ENCODE measurements around the gene RELB. TPM values are rescaled to one million over a fixed set of nuclear protein-coding genes. Genes with fewer than 3 reads are reported as not detected.

The RELB gene
- total RNA-seq, 2 experiments from 2014 or later: 91.6 to 92.5 TPM

- Histone ChIP-seq H3K9me3 (ENCODE audit: control insufficient read depth in 1 of 2, insufficient read depth in 1 of 2, low read length in 2 of 2) (no peaks in the 10 kb centered on the region), H3K36me3 (ENCODE audit: insufficient read depth, low read length) (peaks cover 75% of the 10 kb centered on the region), H3K4me3 (ENCODE audit: low read length) (no peak overlapping the region), H3K27ac (ENCODE audit: low read depth in 1 of 2, low read length in 2 of 2) (no peak overlapping the region), H3K4me1 (ENCODE audit: insufficient read depth, low read length) (no peaks in the 10 kb centered on the region), H3K27me3 (ENCODE audit: control insufficient read depth in 1 of 2, insufficient read depth in 2 of 2, low read length in 2 of 2) (no peaks in the 10 kb centered on the region)
- Mint-ChIP-seq H3K4me3 (no peak overlapping the region), H3K36me3 (ENCODE audit: low read depth) (peaks cover 61% of the 10 kb centered on the region), H3K27ac (no peak overlapping the region), H3K4me1 (ENCODE audit: low read depth) (no peaks in the 10 kb centered on the region), H3K9me3 (no peaks in the 10 kb centered on the region), H3K27me3 (no peaks in the 10 kb centered on the region)
- intact Hi-C loops (cut with DNase I, micrococcal nuclease): no loop called here
- ATAC-seq (ENCODE audit: poor library complexity) (no peak), DNase-seq (no peak)
- ChIA-PET POLR2A (no interaction called here), CTCF (interaction anchor here (1.7 kb wide), 1 partner anchor 510 kb away, joined by 3 read pairs; no protein-coding TSS in a partner anchor)
- TF ChIP-seq, protein P1, sequence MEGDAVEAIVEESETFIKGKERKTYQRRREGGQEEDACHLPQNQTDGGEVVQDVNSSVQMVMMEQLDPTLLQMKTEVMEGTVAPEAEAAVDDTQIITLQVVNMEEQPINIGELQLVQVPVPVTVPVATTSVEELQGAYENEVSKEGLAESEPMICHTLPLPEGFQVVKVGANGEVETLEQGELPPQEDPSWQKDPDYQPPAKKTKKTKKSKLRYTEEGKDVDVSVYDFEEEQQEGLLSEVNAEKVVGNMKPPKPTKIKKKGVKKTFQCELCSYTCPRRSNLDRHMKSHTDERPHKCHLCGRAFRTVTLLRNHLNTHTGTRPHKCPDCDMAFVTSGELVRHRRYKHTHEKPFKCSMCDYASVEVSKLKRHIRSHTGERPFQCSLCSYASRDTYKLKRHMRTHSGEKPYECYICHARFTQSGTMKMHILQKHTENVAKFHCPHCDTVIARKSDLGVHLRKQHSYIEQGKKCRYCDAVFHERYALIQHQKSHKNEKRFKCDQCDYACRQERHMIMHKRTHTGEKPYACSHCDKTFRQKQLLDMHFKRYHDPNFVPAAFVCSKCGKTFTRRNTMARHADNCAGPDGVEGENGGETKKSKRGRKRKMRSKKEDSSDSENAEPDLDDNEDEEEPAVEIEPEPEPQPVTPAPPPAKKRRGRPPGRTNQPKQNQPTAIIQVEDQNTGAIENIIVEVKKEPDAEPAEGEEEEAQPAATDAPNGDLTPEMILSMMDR (IDR thresholded peaks at IDR 0.05): no peak
Observed at GRCh38 chr19:44975444-44975843, 25.8 kb upstream of the RELB start.

DNA sequence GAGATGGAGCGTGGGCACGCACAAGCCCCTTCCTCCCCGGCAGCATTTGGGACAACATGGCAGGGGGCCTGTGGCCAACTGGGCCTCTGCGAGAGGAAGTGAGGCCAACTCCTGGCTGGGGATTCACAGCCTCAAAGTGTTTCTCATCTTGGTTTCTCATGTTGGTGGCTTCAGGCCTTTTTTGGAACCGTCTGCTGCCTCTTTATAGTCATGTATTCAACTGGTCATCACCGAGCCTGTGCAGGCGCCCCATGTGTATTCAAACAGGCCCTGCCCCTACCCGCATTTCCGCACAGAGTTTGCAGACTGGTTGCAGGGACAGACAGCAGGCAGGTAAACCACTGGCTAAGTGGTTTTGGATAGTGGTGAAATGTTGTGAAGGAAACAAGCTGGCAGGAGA, 17.3 kb upstream of the RELB start:
- ChIA-PET POLR2A (no interaction called here), CTCF (no interaction called here)
- Mint-ChIP-seq H3K36me3 (ENCODE audit: low read depth) (peaks cover 74% of the 10 kb centered on the region), H3K4me1 (ENCODE audit: low read depth) (no peaks in the 10 kb centered on the region), H3K27ac (no peak overlapping the region), H3K27me3 (no peaks in the 10 kb centered on the region), H3K9me3 (no peaks in the 10 kb centered on the region), H3K4me3 (no peak overlapping the region)
- H3K36me3 ChIP-seq (ENCODE audit: insufficient read depth, low read length): peaks cover 69% of the 10 kb centered on the region
- intact Hi-C loops (cut with DNase I, micrococcal nuclease): no loop called here
- no peaks in the 10 kb centered on the region for H3K27me3 ChIP-seq (ENCODE audit: control insufficient read depth in 1 of 2, insufficient read depth in 2 of 2, low read length in 2 of 2)
- DNase-seq (no peak), ATAC-seq (ENCODE audit: poor library complexity) (no peak)
- no peak overlapping the region for H3K4me3 ChIP-seq (ENCODE audit: low read length)
- TF ChIP-seq, protein P1 (IDR thresholded peaks at IDR 0.05): no peak
- H3K4me1 ChIP-seq (ENCODE audit: insufficient read depth, low read length): no peaks in the 10 kb centered on the region
- no peaks in the 10 kb centered on the region for H3K9me3 ChIP-seq (ENCODE audit: control insufficient read depth in 1 of 2, insufficient read depth in 1 of 2, low read length in 2 of 2)
- H3K27ac ChIP-seq (ENCODE audit: low read depth in 1 of 2, low read length in 2 of 2): no peak overlapping the region

DNA sequence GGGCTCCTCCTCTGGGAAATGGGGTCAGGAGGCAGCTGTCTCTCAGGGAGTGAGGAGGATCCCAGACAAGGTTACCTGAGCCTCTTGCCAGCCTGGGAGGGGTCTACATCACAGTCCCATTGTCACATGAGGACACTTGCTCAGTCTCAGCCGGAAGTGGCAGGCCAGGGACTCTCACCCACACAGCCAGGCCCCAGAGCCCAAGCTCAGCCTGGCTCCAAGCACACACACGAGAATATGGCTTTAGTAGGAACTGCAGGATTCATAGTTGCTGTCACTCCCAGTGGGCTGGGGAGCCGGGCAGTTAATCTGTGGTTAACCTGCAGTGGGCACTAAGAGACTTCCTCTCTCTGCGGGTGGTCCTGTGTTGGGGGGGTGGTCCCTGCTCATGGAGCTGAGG, 15.8 kb upstream of the RELB start:
- no peaks in the 10 kb centered on the region for H3K27me3 Mint-ChIP-seq
- no peaks in the 10 kb centered on the region for H3K9me3 Mint-ChIP-seq
- no peak overlapping the region for H3K4me3 Mint-ChIP-seq
- Histone ChIP-seq H3K27me3 (ENCODE audit: control insufficient read depth in 1 of 2, insufficient read depth in 2 of 2, low read length in 2 of 2) (no peaks in the 10 kb centered on the region), H3K4me3 (ENCODE audit: low read length) (no peak overlapping the region), H3K36me3 (ENCODE audit: insufficient read depth, low read length) (peaks cover 70% of the 10 kb centered on the region), H3K27ac (ENCODE audit: low read depth in 1 of 2, low read length in 2 of 2) (no peak overlapping the region), H3K9me3 (ENCODE audit: control insufficient read depth in 1 of 2, insufficient read depth in 1 of 2, low read length in 2 of 2) (no peaks in the 10 kb centered on the region), H3K4me1 (ENCODE audit: insufficient read depth, low read length) (no peaks in the 10 kb centered on the region)
- ATAC-seq (ENCODE audit: poor library complexity) (no peak), DNase-seq (no peak)
- peaks cover 66% of the 10 kb centered on the region for H3K36me3 Mint-ChIP-seq (ENCODE audit: low read depth)
- H3K4me1 Mint-ChIP-seq (ENCODE audit: low read depth): no peaks in the 10 kb centered on the region
- intact Hi-C loops (cut with DNase I, micrococcal nuclease): no loop called here
- H3K27ac Mint-ChIP-seq: no peak overlapping the region
- TF ChIP-seq, protein P1 (IDR thresholded peaks at IDR 0.05): no peak
- POLR2A ChIA-PET: no interaction called here
- CTCF ChIA-PET: no interaction called here
